NCI-H748 treated with DMSO at 0.1 percent for 48 hours (cell line): ENCODE measurements around the gene CAMK1G.

Experiments
- DNase-seq: peaks from one replicate; lab custom pipeline; 2025; lab: John Stamatoyannopoulos, UW

Gene CAMK1G

GRCh38 chr1:209601809-209602657, 18.5 kb downstream of the CAMK1G start:
- no peak for DNase-seq

GRCh38 chr1:209603877-209604276, 20.4 kb downstream of the CAMK1G start:
- no peak for DNase-seq

- DNase-seq, result no peak
Observed at GRCh38 chr1:209607102-209607794, 23.7 kb downstream of the CAMK1G start.

GRCh38 chr1:209607795-209608178, 24.3 kb downstream of the CAMK1G start:
- no peak for DNase-seq

GRCh38 chr1:209609041-209609790, 25.7 kb downstream of the CAMK1G start:
- no peak for DNase-seq

GRCh38 chr1:209609791-209610630, 26.5 kb downstream of the CAMK1G start:
- no peak for DNase-seq

GRCh38 chr1:209610631-209610905, 27.1 kb downstream of the CAMK1G start:
- DNase-seq, result no peak

GRCh38 chr1:209611771-209612570, 28.5 kb downstream of the CAMK1G start:
- DNase-seq, result no peak

GRCh38 chr1:209612646-209613399, 29.3 kb downstream of the CAMK1G start:
- DNase-seq, result no peak

- no peak for DNase-seq
Observed at GRCh38 chr1:209613400-209614150, 30.1 kb downstream of the CAMK1G start.

- no peak for DNase-seq
Observed at GRCh38 chr1:209614151-209614420, 30.6 kb downstream of the CAMK1G start.

GRCh38 chr1:209614906-209615305, 31.4 kb downstream of the CAMK1G start:
- no peak for DNase-seq

- DNase-seq, result no peak
Observed at GRCh38 chr1:209616366-209617046, 33.0 kb downstream of the CAMK1G start.

- DNase-seq, result no peak
Observed at GRCh38 chr1:209617047-209617673, 33.6 kb downstream of the CAMK1G start.

GRCh38 chr1:209617755-209618154, 34.2 kb downstream of the CAMK1G start:
- DNase-seq, result no peak

GRCh38 chr1:209618291-209618690, 34.8 kb downstream of the CAMK1G start:
- DNase-seq, result no peak

GRCh38 chr1:209618756-209619420, 35.4 kb downstream of the CAMK1G start:
- no peak for DNase-seq
